ENCODE measurements around the gene MKLN1. TPM values are rescaled to one million over a fixed set of nuclear protein-coding genes. Genes with fewer than 3 reads are reported as not detected.
A peak's percentile ranks its signal among the peaks of the same experiment; 100 is the strongest.

The MKLN1 gene
- total RNA-seq: 10 to 100 TPM; 15.2 to 42.3 (median 24.0) TPM

DNA sequence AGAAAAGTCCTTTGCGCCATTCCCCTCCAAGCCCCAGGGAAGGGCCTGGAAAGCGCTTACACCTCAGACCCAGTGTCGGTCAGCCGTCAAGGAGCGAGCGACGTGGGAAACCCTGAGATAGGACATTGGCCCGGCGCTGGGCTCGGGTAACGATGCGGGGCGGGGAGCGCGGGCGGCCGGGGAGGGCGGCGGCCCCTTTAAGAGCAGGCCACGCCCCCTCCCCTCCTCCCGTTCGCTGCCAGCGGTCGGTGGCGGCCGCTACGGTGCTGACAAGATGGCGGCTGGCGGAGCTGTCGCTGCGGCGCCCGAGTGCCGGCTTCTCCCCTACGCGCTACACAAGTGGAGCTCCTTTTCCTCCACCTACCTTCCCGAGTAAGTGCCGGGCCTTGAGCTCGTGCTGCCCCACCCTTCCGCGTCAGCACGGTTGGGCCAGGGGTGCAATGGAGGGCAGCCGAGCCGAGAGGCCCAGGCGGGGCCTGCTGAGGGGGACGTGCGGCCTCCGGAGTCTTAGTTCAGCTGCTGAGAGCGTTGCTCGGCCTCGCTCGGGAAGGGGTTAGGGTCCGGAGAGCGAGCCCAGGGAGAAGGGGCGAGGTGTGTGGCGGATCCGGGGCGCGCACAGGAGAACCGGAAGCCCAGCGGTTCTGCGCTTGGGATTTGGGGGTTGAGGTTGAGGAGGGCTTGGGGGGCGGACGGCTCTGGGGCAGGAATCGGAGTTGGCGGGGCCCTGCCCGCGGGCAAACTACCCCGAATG, at the start of gene MKLN1:
MKLN1 (plus strand) TSS at position 251 of the 751 bp plus-strand sequence; CDS start at position 275, 24 bp downstream.
- no peaks in the 10 kb centered on the region for H3K9me3 ChIP-seq
- H3K4me1 ChIP-seq: peaks cover 7 to 49% (median 17%) of the 10 kb centered on the region in 3 donors
- peak; percentile 51 for DNase-seq
- H3K4me3 ChIP-seq: peak within 1 kb of the TSS; percentile 75 to 100 (median 94)
- TF ChIP-seq POLR2A (IDR thresholded peaks at IDR 0.05): peak in 3 of 4 donors; percentile 40 to 88 (median 59)
- peak in 1 of 6 experiments; percentile 3 for TF ChIP-seq CTCF (IDR thresholded peaks at IDR 0.05)
- peak within 1 kb of the TSS; percentile 94 to 100 (median 98) for H3K27ac ChIP-seq
- H3K36me3 ChIP-seq: peaks cover 0 to 2% (median 0%) of the 10 kb centered on the region in 3 donors
- WGBS, 2 donors: 0 to 8% methylated on average over 2 to 20 of the region's 69 CpGs
- no peaks in the 10 kb centered on the region for H3K27me3 ChIP-seq
- intact Hi-C loops (cut with DNase I): no loop called here

DNA sequence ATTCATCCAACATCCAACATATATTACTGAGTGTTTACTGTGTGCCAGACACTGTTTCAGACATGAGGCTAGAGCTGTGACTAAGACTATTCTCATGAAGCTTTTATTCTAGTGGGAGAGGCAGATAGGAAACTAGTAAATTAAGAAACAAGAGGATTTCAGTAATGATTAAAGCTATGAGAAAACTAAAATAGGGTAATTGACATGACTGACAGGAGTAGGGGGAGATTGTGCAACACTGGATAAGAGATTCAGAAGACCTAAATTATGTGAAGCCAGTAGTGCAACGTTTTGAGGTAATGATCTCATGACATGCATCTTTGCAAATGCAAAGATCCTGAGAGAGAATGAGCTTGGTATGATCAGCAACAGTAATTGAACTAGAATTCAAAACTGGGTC, 48.6 kb upstream of the MKLN1 start:
- TF ChIP-seq POLR2A (IDR thresholded peaks at IDR 0.05) (no peak), CTCF (IDR thresholded peaks at IDR 0.05) (no peak)
- H3K27ac ChIP-seq: no peak overlapping the region
- DNase-seq: no peak
- peaks cover 0 to 1% (median 0%) of the 10 kb centered on the region in 3 donors for H3K4me1 ChIP-seq
- 21 to 41% methylated on average over 1 of the region's 1 CpG for WGBS, 2 donors
- H3K27me3 ChIP-seq: no peaks in the 10 kb centered on the region
- no peaks in the 10 kb centered on the region for H3K36me3 ChIP-seq
- no peaks in the 10 kb centered on the region for H3K9me3 ChIP-seq
- intact Hi-C loops (cut with DNase I): no loop called here
- H3K4me3 ChIP-seq: no peak overlapping the region

- TF ChIP-seq POLR2A (IDR thresholded peaks at IDR 0.05) (no peak), CTCF (IDR thresholded peaks at IDR 0.05) (no peak)
- 80 to 87% methylated on average over 5 of the region's 5 CpGs for WGBS, 2 donors
- DNase-seq: no peak
These were observed 46.2 kb upstream of the MKLN1 start for GRCh38 chr7:131281266-131282048.

GRCh38 chr7:131284702-131285419, 42.8 kb upstream of the MKLN1 start:
- 36 to 43% methylated on average over 11 of the region's 13 CpGs for WGBS, 2 donors
- Histone ChIP-seq H3K27me3 (no peaks in the 10 kb centered on the region), H3K36me3 (no peaks in the 10 kb centered on the region), H3K9me3 (no peaks in the 10 kb centered on the region), H3K27ac (peak overlapping the region; percentile 35 to 85 (median 65)), H3K4me1 (peaks cover 9 to 20% (median 11%) of the 10 kb centered on the region in 3 donors), H3K4me3 (no peak overlapping the region)
- intact Hi-C loops (cut with DNase I): no loop called here
- DNase-seq: no peak
- TF ChIP-seq CTCF (IDR thresholded peaks at IDR 0.05) (no peak), POLR2A (IDR thresholded peaks at IDR 0.05) (no peak)

More at GRCh38 chr7:131281266-131282048, 46.2 kb upstream of the MKLN1 start:
- H3K9me3 ChIP-seq: no peaks in the 10 kb centered on the region
- no peak overlapping the region for H3K4me3 ChIP-seq
- H3K27me3 ChIP-seq: no peaks in the 10 kb centered on the region
- H3K36me3 ChIP-seq: no peaks in the 10 kb centered on the region
- no peak overlapping the region for H3K27ac ChIP-seq
- intact Hi-C loops (cut with DNase I): no loop called here
- peaks cover 9 to 20% (median 11%) of the 10 kb centered on the region in 3 donors for H3K4me1 ChIP-seq

All from esophagus squamous epithelium (tissue), 5 donors.